PFSK-1 (cell line): ENCODE data around the gene URB2.

Experiments used
- FOXP2 ChIP-seq: optimal IDR thresholded peaks from 2 replicates; pipeline ENCODE3; 2011; ENCODE audit warnings: borderline replicate concordance, control low read depth, inconsistent platforms; ENCODE audit not compliant: insufficient read depth; ENCODE audit errors: extremely low read length, extremely low read depth
- POLR2AphosphoS5 ChIP-seq: IDR thresholded peaks from 2 replicates; pipeline ENCODE4 v1.6.1; 2012; ENCODE audit warnings: low read depth, mild to moderate bottlenecking, control low read depth, low read length, moderate library complexity
- REST ChIP-seq, 2 experiments: IDR thresholded peaks; 2 replicates each; pipeline versions ENCODE4 v1.6.1 to v1.8.0; 2011 to 2012; ENCODE audit warnings: low read depth in 2 of 2, low read length in 2 of 2, control low read depth in 1 of 2, inconsistent platforms in 1 of 2, mild to moderate bottlenecking in 1 of 2, moderate library complexity in 1 of 2; ENCODE audit not compliant: insufficient read depth in 1 of 2
- SIN3A ChIP-seq: IDR thresholded peaks from 2 replicates; pipeline ENCODE4 v1.6.1; 2012; ENCODE audit warnings: mild to moderate bottlenecking, low read length, moderate library complexity, borderline replicate concordance; ENCODE audit not compliant: insufficient read depth
- TAF1 ChIP-seq: IDR thresholded peaks from 2 replicates; pipeline ENCODE4 v1.6.1; 2012; ENCODE audit warnings: low read length, control low read depth, borderline replicate concordance; ENCODE audit not compliant: insufficient read depth

GRCh38 chr1:229651546-229651945 is 25.5 kb downstream of the URB2 start:
- no peak for TF ChIP-seq TAF1
- no peak for TF ChIP-seq REST (IDR thresholded peaks at IDR 0.05; ENCODE audit: insufficient read depth in 1 of 2, low read depth in 2 of 2, low read length in 2 of 2)
- TF ChIP-seq POLR2AphosphoS5: no peak
- TF ChIP-seq FOXP2: no peak
- no peak for TF ChIP-seq SIN3A
